Measurements from ENCODE around the gene PNMA1.

DNA sequence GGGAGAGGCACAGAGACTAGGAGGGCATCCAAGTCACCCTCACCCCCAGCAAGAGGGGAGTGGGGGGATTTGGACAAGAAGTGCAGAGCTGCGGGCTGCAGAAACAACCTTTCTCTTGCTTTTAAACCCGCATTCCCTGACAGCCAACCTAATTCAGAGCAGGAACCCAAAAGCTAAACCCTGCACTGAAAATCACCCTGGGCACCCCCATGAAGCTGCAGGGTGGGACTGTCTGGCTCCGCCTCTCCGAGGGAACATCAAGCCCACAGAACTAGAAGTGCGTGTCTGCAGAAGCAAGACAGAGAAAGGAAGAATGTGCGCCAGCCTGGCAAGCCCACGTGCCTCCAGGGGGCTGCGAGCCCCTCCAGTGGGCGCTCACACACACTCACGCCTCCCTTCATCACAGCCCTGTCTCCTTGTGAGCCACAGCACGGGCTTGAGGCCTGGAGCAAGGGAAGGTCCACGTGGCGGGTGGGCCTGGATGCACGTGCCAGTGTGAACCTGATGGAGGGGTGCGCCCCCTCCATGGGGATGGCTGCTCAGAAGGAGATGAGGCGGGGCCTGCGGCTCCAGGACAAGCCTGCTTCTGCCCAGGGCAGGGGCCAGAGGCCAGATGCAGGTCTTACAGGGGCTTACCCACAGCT, 27.8 kb upstream of the PNMA1 start:
- no peak for TF ChIP-seq POLR2A (IDR thresholded peaks at IDR 0.05)
- TF ChIP-seq, protein P1, sequence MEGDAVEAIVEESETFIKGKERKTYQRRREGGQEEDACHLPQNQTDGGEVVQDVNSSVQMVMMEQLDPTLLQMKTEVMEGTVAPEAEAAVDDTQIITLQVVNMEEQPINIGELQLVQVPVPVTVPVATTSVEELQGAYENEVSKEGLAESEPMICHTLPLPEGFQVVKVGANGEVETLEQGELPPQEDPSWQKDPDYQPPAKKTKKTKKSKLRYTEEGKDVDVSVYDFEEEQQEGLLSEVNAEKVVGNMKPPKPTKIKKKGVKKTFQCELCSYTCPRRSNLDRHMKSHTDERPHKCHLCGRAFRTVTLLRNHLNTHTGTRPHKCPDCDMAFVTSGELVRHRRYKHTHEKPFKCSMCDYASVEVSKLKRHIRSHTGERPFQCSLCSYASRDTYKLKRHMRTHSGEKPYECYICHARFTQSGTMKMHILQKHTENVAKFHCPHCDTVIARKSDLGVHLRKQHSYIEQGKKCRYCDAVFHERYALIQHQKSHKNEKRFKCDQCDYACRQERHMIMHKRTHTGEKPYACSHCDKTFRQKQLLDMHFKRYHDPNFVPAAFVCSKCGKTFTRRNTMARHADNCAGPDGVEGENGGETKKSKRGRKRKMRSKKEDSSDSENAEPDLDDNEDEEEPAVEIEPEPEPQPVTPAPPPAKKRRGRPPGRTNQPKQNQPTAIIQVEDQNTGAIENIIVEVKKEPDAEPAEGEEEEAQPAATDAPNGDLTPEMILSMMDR (IDR thresholded peaks at IDR 0.05): no peak
